Stimulated activated CD4-positive, alpha-beta T cell treated with anti-CD3 and anti-CD28 coated beads, TNF-alpha, amount 100 ng/mL, for 1 hour (primary cell): ENCODE results near the gene BPNT1.
"Not testable (repeated sequence)": the region's sequence is repeated elsewhere in the genome, so short reads cannot be mapped to it uniquely, and the experiment has no call there.

Experiments
- DNase-seq, 3 donors: peaks; one replicate each; pipeline ENCODE4 v3.0.0-alpha.2; 2020; ENCODE audit warnings: low read depth in 3 of 3, low spot score in 1 of 3

The BPNT1 gene

GRCh38 chr1:220084460-220084859 lies 5.1 kb downstream of the BPNT1 start:
- DNase-seq = no peak

DNA sequence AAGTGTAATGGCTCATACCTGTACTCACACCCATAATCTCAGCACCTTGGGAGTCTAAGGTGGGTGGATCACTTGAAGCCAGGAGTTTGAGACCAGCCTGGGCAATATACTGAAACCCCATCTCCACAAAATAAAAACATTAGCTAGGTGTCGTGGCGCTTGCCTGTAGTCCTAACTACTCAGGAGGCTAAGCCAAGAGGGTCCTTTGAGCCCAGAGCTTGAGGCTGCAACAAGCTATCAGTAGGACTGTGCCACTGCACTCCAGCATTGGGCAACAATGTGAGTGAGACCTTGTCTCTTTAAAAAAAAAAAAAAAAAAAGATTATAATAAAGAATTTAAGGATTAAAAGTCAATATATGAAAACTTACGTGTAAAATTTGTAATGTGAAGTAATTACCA lies 11.7 kb downstream of the BPNT1 start:
- no peak for DNase-seq

GRCh38 chr1:220076861-220077762 lies 12.5 kb downstream of the BPNT1 start:
- DNase-seq = no peak

DNA sequence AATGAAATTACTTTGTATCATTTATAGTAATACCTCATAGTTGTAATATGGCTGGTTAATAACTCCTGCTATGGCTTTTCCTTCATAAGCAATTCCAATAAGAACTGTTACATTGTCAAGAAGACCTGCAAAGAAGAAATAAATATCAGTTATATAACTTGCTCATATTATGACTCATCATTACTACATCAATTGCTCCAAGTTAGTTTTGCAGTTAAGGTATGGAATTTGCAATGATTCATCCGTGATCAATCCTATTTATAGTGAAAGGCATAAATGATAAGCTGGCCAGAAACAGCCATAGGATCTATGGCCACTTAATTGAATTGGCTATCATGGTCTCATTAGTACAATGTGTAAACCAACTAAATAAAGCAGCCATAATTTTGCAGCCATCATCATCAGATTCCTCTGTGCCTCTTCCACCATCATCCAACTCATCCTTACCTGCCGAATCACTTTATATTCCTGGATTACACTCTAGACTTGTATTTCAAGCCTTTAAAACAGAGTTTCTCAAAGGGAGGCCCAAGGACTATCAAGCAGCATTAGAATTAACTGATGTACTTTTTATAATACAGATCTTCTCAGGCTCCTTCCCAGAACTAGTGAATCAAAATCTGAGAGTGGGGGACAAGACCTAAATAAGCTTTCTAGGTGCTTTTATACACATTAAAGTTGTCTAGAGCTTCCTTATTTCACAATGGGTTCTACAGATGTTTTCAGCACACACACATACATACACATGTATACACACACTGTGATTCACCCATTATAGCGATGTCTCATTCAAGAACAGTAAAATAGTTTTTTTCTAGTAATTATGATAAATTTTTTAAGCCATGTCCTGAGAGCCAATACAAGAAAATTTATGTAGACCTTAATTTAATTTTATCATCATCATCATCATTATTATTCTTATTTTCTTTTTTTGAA lies 22.1 kb downstream of the BPNT1 start:
- DNase-seq = no peak

GRCh38 chr1:220062629-220063028 lies 27.0 kb downstream of the BPNT1 start:
- no peak for DNase-seq

- no peak for DNase-seq
Measured at GRCh38 chr1:220060876-220061275, 28.7 kb downstream of the BPNT1 start.

DNA sequence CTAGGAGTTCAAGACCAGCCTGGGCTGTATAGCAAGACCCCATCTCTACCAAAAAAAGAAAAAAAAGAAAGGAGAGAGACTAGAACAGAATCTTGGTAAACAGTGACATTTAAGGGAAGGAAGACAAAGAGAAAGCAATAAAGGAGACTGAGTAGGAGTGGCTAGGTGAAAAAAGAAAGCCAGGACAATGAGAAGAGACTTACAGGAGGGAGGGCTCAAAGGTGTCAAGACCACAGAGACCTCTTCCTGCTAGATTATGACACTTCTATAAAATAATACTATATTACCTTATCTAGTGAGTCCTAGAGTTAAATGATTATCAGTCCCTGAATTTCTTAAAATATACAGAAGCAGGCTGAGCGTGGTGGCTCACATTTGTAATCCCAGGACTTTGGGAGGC lies 33.2 kb downstream of the BPNT1 start:
- no peak for DNase-seq

GRCh38 chr1:220046052-220046930 lies 43.3 kb downstream of the BPNT1 start, which contains the start of gene EPRS1:
Gene EPRS1, minus strand, starts transcription at chr1:220046505. Its CDS starts 117 bp downstream, at chr1:220046388.
- peak; percentile 80 to 90 (median 84) for DNase-seq

DNA sequence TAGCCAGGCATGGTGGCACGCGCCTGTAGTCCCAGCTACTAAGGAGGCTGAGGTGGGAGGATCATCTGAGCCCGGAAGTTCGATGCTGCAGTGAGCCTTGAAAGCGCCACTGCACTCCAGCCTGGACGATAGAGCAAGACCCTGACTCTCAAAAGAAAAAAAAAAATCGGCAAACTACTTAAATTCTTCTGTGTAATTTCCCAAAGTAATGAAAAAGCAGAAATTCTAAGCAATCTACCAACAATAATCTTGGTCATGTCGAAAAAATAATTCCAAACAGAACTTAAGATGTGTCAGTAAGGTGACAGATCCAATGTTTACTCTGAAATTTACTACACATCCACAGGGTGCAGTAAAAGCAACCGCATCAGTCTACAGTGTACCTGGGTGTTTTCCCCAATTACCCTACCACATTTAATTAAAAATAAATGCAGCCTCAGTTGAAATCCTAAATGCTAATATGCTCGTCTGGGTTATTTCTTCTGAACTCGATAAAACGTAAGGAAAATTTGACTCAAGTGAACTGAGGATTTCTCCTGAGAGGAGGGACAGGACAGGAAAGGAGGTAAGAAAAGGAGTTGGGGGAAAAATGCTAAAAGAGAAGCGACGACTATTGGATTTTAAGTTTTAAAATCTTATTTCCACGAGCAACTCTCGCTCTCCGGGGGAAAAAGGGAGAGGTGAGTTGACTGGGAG lies 44.1 kb downstream of the BPNT1 start:
- no peak for DNase-seq

DNA sequence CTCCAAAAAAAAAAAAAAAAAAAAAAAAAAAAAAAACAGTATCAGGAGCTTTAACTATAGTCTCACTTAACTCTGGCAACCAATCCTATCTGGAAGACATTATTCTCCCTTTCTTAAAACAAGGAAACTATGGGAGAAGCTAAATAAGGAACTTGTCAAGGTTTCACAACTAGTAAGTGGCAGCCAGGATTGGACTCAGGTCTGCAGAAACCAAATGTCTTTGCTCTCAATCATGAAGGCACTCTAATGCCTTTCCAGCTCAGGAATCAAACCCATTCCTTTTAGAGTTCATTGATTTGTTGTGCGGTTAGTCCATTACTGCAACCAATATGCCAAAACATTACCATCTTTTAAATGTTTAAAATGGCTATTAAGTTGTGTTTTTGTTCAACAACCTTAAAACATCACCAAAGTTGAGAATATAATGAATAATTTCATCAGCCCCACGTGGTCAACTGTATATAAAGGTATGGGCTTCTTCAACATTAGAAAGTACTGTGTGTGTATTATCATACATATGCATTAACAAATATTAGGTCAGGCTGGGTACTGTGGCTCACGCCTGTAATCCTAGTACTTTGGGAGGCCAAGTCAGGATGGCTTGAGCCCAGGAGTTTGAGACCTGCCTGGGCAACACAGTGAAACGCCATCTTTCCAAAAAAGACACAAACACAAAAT lies 44.8 kb downstream of the BPNT1 start:
- no peak for DNase-seq

- no peak for DNase-seq
Measured at GRCh38 chr1:220043646-220044045, 45.9 kb downstream of the BPNT1 start.

DNA sequence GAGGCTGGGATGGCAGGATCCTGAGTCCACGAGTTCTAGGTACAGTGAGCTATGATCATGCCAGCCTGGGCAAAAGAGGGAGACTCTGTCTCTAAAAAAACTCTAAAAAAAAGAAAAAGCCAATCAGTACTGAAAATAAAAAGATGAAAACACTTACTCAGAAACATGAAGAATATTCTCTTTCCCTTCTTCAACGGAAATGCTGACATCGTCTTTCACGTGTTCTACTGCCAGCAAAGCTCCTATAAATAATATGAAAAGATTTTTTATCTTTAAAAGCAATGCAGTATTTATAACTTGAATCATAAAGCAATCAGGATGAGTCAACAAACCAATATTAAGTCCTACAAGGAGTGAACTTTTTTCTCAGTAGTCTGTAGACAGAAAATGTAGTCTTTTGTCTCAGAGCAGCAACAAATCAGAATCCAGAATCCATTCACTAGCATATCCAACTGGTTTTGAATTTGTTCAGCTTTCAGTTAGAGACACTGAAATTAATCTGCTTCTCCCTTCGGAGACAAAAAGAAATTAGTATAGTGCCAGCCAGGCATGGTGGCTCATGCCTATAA lies 49.5 kb downstream of the BPNT1 start:
- no peak for DNase-seq

- DNase-seq = no peak
Measured at GRCh38 chr1:220038640-220039039, 50.9 kb downstream of the BPNT1 start.

- not testable (repeated sequence) for DNase-seq
Measured at GRCh38 chr1:220037810-220038209, 51.8 kb downstream of the BPNT1 start.

GRCh38 chr1:220032911-220033310 lies 56.7 kb downstream of the BPNT1 start:
- DNase-seq = no peak

DNA sequence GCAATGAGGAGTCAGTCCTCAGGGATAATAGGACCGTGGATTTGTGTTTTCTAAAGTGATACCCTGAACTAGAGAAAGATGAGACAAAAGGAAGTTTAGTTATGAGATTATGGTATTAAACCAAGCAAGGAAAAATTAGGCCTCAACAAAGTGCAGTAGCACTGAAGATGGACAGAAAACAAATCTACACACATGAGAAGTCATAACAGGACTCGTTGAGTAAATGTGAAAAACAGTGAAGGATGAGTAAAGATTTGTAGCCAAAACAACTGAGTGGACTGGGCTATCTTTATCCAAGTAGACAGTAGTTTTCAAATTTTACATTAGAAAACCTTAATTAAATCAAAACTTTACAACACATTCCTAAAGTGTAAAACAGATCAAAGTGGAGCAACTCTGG lies 58.3 kb downstream of the BPNT1 start:
- DNase-seq = no peak

GRCh38 chr1:220028346-220028895 lies 61.2 kb downstream of the BPNT1 start:
- no peak for DNase-seq

DNA sequence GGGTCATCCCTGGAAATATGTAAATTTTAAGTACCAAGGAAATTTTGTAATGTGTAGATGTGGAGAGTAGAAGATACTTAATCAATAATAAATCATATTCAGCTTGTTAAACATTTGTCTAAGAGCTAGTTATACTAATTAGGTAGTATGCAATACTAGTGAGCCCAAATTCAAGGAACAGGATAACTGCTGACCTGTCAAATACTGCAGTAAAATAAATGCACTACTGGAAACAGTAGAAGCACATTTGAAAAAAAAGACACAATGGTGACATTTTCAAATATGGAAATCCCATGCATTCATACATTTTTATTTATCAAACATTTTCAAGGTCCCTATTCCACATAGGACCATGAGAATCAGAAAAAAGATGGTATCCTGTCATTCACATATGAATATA lies 70.5 kb downstream of the BPNT1 start:
- DNase-seq = no peak

DNA sequence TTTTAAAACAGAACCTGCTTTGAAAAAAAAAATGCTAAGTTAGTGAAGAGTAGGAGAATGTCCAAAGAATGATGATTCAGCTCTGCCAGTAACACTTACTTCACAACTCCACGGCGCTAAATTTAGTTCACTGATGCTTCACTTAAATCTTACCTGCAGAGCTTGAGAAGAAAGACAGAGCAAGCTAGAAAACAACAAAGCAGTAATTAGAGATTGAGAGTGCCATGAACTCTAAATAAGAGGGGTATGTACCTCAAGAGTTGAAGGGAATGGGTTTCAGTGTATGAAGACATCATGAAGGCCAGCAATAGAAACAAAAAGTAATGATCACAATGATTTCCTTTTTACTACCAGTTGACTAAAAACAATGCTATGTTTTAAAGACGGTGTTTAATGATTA lies 76.1 kb downstream of the BPNT1 start:
- no peak for DNase-seq
